GM12891 (cell line): ENCODE measurements around the gene ZNF438.

Experiments
- PAX5 ChIP-seq: IDR thresholded peaks from 2 replicates; pipeline ENCODE4 v1.6.1; 2011; ENCODE audit warnings: low read length, moderate library complexity, mild to moderate bottlenecking; ENCODE audit not compliant: insufficient read depth, severe bottlenecking
- POLR2A ChIP-seq: IDR thresholded peaks from 2 replicates; pipeline ENCODE4 v1.6.1; 2011; ENCODE audit warnings: low read depth, low read length, control low read depth
- POLR2AphosphoS5 ChIP-seq: IDR thresholded peaks from 2 replicates; pipeline ENCODE4 v1.6.1; 2011; ENCODE audit warnings: low read depth, low read length, control low read depth
- POU2F2 ChIP-seq: IDR thresholded peaks from 2 replicates; pipeline ENCODE4 v1.6.1; 2011; ENCODE audit warnings: low read depth, mild to moderate bottlenecking, control low read depth, low read length, moderate library complexity
- SPI1 ChIP-seq: IDR thresholded peaks from 2 replicates; pipeline ENCODE4 v1.6.1; 2011; ENCODE audit warnings: low read depth, low read length, control low read depth
- TAF1 ChIP-seq: IDR thresholded peaks from 2 replicates; pipeline ENCODE4 v1.6.1; 2011; ENCODE audit warnings: low read depth, low read length, control low read depth

GRCh38 chr10:30846710-30847109 is 185.0 kb downstream of the ZNF438 start:
- TF ChIP-seq TAF1 (no peak), POLR2AphosphoS5 (no peak), POLR2A (no peak), PAX5 (no peak), POU2F2 (no peak), SPI1 (no peak)
